HL-60 (cell line): ENCODE measurements around the gene SDK1.

Experiments used
- CTCF ChIP-seq: IDR thresholded peaks from one replicate; pipeline ENCODE4 v1.5.1; 2011; ENCODE audit warnings: low read length, control low read depth, inconsistent platforms; ENCODE audit not compliant: insufficient read depth
- GABPA ChIP-seq: IDR thresholded peaks from 2 replicates; pipeline ENCODE4 v1.6.1; 2012; ENCODE audit warnings: low read depth
- POLR2AphosphoS5 ChIP-seq: IDR thresholded peaks from 2 replicates; pipeline ENCODE4 v1.6.1; 2012; ENCODE audit warnings: low read depth
- REST ChIP-seq: IDR thresholded peaks from 2 replicates; pipeline ENCODE4 v1.6.1; 2012; ENCODE audit warnings: low read depth; ENCODE audit not compliant: insufficient replicate concordance
- SPI1 ChIP-seq: IDR thresholded peaks from 2 replicates; pipeline ENCODE4 v1.6.1; 2012; ENCODE audit warnings: low read depth, mild to moderate bottlenecking, borderline replicate concordance

- TF ChIP-seq CTCF (no peak), GABPA (no peak), POLR2AphosphoS5 (no peak), REST (no peak), SPI1 (no peak)
These were observed 614.4 kb downstream of the SDK1 start for GRCh38 chr7:3915337-3915878.
